ENCODE measurements around the gene C2CD3. TPM values are rescaled to one million over a fixed set of nuclear protein-coding genes. Genes with fewer than 3 reads are reported as not detected.

The C2CD3 gene
- total and polyA plus RNA-seq, 9 of the 15 experiments (the other 6 are each of a cell fraction or from before 2014, with no cell fraction given): 4.4 to 20.2 (median 15.4) TPM

- TF ChIP-seq CTCFL (IDR thresholded peaks at IDR 0.05; ENCODE audit: borderline replicate concordance, insufficient read depth, low read depth, low read length, poor library complexity, severe bottlenecking) (no peak), ARHGAP35 (IDR thresholded peaks at IDR 0.05; ENCODE audit: partially characterized antibody) (peak; percentile 65), ZBTB5 (IDR thresholded peaks at IDR 0.05) (peak; percentile 54; the same call in 1 of the 2 replicates), ETV1 (tag; conservative IDR thresholded peaks at IDR 0.05; ENCODE audit: low read depth) (0 out of 2 replicates have a peak, but pooled peaks have one; percentile 5), PHTF2 (CRISPR knock-in tag; IDR thresholded peaks at IDR 0.05) (no peak), ZEB2 (IDR thresholded peaks at IDR 0.05) (peak; percentile 16; the same call in 1 of the 2 replicates), ID3 (CRISPR knock-in tag; IDR thresholded peaks at IDR 0.05) (no peak), ID3 (tag; IDR thresholded peaks at IDR 0.05) (no peak), MEF2D (tag; conservative IDR thresholded peaks at IDR 0.05; ENCODE audit: low read depth) (no peak), RAD21 (CRISPR knock-in tag; conservative IDR thresholded peaks at IDR 0.05 in 1 of 2, IDR thresholded peaks at IDR 0.05 in 1 of 2) (peak in 1 of 2 experiments; percentile 21; a peak in 1 of 4 replicates), DLX4 (CRISPR knock-in tag; IDR thresholded peaks at IDR 0.05) (no peak), ZNF316 (IDR thresholded peaks at IDR 0.05) (peak; percentile 52; the same call in 1 of the 2 replicates), MAFK (IDR thresholded peaks at IDR 0.05; ENCODE audit: low read length) (0 out of 2 replicates have a peak, but pooled peaks have one; percentile 17), FOXJ2 (tag; IDR thresholded peaks at IDR 0.05) (no peak), NFIC (IDR thresholded peaks at IDR 0.05) (peak; percentile 41; the same call in 1 of the 2 replicates), CEBPB (tag; IDR thresholded peaks at IDR 0.05) (no peak), E2F6 (IDR thresholded peaks at IDR 0.05; ENCODE audit: borderline replicate concordance in 1 of 2, extremely low read depth in 1 of 2, insufficient read depth in 1 of 2, insufficient read length in 1 of 2, low read depth in 1 of 2, low read length in 1 of 2, poor library complexity in 1 of 2, severe bottlenecking in 1 of 2) (peak in 1 of 2 experiments; percentile 7), SIN3B (IDR thresholded peaks at IDR 0.05; ENCODE audit: low read depth) (0 out of 2 replicates have a peak, but pooled peaks have one; percentile 9), RBBP5 (IDR thresholded peaks at IDR 0.05; ENCODE audit: borderline replicate concordance, insufficient read depth, low read length, poor library complexity, severe bottlenecking) (no peak)
These were observed 160.2 kb downstream of the C2CD3 start (continued) for GRCh38 chr11:74010306-74011300.
